ENCODE results near the gene MOK.
"Not testable (repeated sequence)": the region's sequence is repeated elsewhere in the genome, so short reads cannot be mapped to it uniquely, and the experiment has no call there.

Gene MOK

DNA sequence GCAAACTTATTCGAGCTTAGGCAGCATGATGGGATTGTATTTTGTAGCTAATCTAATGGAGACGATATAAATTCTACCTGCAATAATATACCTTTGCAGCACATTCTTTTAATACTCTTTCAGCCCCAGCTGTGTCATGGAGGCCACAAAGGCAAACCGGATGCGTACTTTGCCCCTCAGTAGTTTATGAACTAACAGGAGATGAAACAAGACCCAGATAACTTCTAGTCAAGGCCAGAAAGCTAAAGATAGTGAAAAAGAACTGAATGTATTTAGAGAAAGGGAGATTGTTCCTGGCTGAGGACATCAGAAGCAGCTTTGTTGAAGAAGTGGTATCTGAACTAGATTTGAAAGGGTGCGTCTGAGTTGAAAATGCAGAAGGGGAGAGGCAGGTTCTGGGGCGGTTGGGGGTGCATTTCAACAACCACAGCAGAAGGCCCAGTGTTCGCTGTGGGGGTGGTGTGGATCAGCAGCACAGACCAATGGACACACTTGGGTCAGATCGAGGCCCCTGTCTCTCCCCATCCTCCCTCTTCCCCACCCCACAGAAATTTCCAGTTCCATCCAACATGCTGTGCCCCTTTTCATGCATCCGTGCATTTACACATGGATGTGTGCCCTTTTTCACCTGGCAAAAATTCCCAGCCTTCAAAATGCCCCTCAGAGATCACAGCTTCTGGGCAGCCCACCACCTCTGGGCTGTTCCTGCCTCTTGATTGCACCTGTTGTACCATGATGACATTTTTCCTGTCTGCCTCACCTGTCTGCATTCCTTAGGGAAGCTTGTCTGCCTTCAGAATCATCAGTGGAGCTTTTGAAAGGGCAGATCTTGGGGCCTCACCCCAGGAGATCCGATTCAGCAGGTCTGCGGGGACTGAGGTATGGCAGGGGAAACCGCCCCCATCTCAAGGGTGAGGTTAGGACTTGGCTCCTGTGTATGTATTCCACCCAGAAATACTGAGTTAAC is 16.8 kb upstream of the MOK start:
- DNase-seq (ENCODE audit: low read depth in 2 of 2) = no peak

DNA sequence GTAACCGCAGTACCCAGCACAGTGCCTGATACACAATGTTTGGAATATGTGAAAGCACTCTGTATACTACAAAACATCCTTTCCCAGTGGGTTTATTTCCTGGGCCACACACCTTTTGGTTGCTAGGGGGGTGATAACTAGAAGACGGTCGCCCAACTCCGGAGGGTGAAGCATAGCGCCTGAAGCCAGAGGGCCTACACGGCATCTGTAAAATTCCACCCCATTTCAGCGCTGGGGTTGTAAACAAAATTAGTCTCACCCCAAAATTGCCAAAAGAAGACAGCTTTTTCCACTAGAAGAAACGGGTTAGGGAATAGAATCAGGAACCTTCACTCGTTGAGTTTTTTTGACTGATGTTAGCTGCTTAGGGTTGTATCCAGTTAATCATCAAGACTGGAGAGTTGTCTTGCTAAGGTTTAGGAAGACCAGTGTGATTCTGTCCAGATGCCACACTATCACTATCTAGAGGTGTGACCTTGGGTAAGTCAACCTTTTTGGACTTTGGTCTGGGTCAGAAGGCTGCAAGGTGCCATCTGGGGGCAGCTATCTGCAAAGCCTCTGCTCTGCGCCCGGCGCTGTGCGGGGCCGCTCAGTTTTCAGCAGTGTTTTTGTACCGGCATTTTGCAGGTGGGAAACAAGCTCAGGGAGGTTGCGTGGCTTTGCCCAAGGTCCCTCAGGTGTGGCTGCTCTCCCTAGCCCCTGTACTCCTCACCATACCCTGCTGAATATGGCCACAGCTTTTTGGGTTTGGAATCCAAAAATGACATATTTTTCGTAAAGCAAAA is 15.9 kb upstream of the MOK start:
- no peak for DNase-seq (ENCODE audit: low read depth in 2 of 2)

DNA sequence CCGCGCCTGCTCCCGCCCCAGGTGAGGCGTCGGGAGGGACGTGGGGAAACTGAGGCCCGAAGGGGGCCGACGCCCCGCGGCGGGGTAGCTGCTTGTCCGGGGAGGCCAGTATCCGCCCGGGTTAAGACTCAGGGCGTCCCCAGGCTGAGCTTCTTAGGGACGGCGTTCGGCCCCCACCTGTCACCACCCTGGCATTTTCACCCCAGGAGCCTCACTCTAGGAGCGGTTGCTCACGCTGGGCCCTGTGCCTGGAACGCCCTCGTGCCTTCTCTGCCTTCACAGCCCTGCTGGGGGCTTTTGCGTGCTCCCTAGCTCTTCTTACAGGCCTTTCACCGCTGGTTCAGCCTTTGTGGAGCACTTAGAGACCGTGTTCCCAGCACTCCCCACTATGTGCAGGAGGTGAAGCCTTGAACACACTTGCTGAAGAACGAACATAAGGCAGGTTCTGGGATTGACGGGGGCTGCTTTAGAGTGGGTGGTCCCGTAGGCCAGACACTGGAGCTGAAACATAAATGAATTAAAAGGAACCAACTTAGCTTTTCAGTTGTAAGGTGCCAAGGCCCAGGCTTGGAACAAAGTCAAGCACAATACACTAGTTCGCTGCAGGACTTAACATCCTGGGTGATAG is 15.2 kb upstream of the MOK start:
- peak in 1 of 2 donors; percentile 37 for DNase-seq (ENCODE audit: low read depth in 2 of 2)

DNA sequence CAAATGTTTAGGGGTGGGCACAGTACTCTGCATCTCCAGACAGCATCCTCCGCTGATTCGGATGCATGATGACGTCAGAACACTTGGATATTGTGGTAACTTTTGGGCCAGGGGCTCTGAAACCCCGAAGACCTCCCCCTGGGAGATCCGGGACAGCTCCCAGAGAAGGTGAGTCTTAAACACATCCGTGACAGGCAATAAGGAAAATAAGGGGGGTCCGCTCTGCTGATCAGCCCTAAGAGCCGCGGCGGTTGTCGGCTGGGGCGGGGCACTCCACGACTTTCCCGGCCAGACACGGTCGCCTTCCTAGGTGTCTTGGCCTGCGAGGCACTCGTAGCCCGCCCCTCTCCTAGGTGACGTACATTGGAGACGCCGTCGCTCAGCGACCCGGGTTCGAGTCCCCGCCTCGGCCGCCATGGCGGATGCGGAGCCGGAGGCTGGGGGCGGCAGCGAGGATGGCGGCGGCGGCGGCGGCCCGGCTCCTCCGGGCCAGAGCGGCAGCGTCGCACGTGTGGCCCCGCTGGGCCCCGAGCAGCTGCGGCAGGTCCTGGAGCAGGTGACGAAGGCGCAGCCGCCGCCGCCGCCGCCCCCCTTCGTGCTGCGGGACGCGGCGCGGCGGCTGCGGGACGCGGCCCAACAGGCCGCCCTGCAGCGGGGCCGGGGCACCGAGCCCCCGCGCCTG is 14.5 kb upstream of the MOK start, which contains the start of gene ZNF839:
Gene ZNF839 (plus strand): TSS at position 396 of the 682 bp plus-strand sequence. CDS start 20 bp downstream, at position 416.
- peak; percentile 94 to 96 for DNase-seq (ENCODE audit: low read depth in 2 of 2)

DNA sequence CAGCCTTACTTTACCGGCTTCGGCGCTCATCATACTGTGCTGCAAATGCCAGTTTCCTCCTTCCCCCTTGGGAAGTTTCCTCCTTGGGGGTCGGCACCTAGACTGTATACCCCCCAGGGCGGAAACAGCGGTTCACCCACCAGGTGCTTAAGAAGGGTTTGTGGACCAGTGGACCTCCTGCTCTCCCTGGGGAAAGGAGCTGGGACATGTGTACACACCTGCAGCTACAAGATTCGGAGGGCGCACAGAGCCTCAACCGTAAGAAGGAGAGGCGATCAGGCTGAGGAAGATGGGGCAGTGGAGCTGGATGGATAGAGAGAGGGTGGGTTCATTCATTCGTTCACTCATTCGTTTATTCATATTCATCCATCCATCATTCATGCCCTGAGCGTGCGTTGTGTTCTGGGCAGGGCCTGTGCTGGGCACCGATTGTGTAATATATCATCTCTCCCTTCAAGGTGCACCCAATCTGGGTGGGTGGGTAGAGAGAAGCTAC is 13.9 kb upstream of the MOK start:
- DNase-seq (ENCODE audit: low read depth in 2 of 2) = no peak

DNA sequence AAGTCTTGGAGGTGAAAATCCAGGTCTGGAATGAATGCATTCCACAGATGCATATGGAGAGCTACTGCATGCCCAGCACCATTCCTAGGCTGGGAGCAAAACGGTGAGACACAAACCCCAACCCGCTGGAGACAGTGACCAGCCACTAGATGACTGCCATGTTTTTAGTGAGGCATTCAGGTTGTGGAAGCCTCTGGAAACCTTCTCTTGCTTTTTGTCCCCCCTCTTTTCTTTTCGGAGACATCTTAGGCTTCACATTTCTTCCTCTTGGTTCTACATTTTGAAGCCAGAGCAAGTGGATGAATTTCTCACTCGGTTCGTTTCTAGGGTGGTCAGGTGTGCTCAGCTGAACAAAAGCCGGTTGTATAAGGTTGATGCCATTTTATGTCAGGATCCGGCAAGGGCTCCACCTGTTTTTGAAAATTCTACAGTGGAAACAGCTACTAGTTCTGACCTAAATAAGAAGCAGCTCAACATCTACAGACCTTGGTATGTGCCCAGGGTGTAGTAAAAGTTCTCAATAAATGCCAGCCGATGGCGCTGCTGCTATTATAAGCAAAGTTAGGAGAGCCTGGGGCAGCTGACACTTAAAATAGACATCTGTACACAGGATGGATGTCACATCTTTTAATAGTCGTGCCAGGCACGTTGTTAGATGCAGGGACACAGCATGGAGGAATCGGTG is 12.7 kb upstream of the MOK start:
- DNase-seq (ENCODE audit: low read depth in 2 of 2) = no peak

DNA sequence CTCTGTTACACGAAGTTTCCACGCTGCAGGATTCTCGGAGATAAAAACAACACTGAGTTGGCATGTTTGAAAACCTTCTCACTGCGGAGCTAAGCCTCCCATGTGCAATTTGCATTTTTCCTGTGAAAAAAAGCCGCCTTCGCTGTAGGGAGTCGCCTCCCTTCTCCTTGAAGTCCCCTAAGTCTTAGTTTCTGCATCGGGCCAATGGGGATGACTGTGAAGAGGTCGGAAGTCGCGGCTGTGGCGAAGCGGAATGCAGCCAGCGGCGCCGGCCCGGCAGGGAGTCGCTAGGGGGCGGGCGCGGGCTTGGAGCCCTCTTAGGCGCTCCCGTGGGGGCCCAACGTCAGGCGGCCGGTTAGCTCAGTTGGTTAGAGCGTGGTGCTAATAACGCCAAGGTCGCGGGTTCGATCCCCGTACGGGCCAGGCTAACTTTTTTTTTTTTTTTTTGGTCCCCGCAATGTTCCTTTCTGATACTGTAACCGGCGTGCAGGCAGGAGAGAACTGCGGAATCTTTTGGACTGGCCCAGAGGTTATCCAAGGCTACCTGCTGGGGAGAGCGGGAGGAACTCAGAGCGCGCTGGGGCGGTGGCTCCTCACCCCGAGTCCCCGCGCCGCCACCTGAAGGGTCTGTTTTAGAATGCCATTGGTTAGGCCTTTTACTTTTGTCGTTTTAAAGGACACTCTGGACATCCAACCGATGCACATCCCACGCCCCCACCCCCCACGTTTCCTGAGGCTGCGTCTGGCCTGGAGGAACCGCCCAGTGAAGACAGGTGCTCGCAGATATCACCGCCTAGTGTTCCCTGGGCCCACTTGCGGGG is 12.0 kb upstream of the MOK start:
- DNase-seq (ENCODE audit: low read depth in 2 of 2) = peak; percentile 95 to 99

DNA sequence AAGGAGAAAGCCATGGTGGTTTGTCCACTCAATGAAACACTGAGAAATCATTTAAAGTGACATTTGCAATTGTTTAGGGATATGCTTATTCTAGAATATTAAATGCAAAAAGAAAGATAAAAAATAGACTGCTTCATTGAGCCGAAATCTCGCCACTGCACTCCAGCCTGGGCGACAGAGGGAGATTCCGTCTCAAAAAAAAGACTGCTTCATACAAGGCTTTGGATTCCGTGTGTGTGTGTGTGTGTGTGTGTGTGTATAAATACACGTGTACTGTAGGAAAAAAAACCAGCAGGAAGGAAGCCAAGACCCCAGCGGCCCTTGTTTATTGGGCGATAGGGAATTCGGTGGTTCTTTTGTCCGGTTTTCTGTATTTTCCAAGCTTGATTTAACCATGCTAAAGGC is 11.4 kb upstream of the MOK start:
- DNase-seq (ENCODE audit: low read depth in 2 of 2) = no peak

DNA sequence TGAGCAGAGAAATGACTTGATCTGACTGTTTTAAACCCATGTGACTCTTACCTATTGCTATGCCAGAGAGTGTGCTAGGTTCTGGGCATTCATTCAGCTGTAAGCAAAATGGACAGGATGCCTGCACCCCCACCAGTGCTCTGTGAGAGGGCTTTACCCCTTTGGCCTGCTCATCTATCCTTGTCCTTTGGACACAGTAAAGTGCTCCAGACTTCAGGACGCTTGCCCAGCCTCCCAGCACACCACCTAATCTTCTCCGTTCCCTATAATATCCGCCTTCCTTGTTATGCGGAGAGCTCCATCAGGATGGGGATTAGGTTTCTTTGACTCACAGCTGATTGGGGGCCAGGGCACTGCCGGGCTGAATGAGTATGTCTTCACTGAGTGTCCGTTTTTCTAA is 10.2 kb upstream of the MOK start:
- no peak for DNase-seq (ENCODE audit: low read depth in 2 of 2)

DNA sequence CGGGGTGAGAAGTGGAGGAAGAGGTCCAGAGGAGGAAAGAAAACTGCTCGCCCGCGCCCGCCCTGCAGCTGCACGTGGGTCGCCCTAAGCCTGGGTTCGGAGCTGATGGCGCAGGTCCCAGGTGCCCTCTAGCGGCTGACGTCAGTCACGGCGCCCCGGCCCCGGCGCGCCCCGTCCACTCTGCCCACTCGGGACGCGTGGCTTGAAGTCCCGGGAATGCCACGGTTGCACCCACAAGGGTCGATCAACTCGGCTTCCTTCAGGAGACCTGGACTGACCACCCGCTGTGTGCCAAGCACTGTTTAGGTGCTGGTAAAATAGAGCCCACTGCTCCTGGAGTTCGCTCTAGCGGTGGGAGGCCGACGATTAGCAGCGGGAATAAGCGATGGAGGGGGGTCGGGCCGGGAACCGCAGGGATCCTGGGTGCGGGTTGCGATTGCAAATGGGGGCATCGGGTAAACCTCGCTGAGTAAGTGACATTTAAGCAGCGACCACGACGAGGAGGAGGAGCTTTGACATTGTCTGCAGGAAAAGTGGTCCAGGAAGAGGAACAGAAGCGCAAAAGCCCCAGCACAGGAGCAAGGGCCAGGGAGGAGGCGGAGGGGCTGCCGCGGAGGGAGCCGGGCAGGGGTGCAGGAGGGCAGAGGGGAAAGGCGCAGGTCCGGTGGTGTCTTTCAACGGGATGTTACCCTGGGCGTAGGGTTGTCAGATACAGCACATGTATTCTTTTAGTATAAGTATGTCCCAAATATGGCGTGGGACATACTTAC is 9.5 kb upstream of the MOK start:
- peak; percentile 75 to 76 for DNase-seq (ENCODE audit: low read depth in 2 of 2)

DNA sequence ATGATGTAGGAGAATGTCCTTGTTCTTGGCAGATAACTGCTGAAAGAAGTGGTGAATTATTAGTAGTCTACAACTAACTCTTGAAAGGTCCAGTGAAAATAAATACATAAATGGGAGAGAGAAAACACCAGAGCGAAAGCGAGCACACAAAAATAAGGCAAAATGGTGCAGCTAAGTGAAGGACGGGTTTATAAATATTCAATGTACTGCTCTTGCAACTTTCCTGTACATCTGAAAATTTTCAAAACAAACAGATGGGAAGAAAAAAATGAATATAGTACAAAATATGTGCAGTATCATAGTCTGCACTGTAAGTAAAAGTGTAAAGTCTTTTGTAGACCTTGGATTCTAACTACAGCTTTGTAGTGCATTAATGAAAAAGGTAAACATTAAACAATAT is 1.3 kb downstream of the MOK start:
- DNase-seq (ENCODE audit: low read depth in 2 of 2) = no peak

DNA sequence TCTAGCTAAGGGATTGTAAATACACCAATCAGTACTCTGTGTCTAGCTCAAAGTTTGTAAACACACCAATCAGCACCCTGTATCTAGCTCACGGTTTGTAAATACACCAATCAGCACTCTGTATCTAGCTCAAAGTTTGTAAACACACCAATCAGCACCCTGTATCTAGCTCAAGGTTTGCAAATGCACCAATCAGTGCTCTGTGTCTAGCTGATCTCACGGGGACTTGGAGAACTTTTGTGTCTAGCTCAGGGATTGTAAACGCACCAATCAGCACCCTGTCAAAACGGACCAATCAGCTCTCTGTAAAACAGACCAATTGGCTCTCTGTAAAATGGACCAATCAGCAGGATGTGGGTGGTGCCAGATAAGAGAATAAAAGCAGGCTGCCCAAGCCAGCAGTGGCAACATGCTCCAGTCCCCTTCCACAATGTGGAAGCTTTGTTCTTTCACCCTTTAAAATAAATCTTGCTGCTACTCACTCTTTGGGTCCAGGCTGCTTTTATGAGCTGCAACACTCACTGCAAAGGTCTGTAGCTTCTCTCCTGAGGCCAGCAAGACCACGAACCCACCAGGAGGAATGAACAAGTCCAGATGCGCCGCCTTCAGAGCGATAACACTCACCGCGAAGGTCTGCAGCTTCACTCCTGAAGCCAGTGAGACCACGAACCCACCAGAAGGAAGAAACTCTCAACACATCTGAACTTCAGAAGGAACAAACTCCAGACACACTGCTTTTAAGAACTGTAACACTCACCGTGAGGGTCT is 6.5 kb downstream of the MOK start:
- not testable (repeated sequence) for DNase-seq (ENCODE audit: low read depth in 2 of 2)

DNA sequence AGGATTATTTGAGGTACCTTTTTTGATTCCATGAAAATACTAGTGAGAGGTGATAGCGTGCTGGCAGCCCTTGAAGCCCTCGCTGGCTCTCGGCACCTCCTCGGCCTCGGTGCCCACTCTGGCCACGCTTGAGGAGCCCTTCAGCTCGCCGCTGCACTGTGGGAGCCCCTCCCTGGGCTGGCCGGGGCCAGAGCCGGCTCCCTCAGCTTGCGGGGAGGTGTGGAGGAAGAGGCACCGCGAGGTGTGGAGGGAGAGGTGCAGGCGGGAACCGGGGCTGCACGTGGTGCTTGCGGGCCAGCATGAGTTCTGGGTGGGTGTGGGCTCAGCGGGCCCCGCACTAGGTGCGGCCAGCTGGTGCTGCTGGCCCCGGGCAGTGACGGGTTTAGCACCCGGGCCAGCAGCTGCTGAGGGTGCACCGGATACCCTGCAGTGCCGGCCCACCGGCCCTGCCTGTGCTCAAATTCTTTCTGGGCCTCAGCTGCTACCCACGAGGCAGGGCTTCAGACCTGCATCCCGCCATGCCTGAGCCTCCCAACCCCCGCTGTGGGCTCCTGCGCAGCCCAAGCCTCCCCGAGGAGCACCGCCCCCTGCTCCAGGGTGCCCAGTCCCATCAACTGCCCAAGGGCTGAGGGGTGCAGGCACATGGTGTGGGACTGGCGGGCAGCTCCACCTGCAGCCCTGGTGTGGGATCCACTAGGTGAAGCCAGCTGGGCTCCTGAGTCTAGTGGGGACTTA is 7.4 kb downstream of the MOK start:
- DNase-seq (ENCODE audit: low read depth in 2 of 2) = no peak

DNA sequence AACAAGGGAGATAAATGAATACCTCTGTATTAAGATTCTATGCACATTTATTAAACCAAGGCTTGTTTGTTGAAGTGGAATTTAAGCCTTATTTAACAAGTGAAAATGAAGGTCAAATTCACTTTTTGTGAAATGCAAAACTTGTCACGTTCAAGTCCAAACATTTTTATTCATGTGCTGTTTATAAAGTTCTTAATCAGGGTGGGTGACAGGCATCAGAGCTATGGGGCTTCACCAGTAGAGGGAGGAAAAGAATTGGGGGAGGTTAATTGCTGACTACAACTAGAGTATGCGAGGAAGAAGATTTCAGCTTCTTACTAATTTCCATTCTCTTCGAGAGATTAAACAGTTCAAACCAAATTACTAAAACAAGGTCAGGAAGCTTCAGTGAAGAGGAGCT is 9.7 kb downstream of the MOK start:
- DNase-seq (ENCODE audit: low read depth in 2 of 2) = no peak

DNA sequence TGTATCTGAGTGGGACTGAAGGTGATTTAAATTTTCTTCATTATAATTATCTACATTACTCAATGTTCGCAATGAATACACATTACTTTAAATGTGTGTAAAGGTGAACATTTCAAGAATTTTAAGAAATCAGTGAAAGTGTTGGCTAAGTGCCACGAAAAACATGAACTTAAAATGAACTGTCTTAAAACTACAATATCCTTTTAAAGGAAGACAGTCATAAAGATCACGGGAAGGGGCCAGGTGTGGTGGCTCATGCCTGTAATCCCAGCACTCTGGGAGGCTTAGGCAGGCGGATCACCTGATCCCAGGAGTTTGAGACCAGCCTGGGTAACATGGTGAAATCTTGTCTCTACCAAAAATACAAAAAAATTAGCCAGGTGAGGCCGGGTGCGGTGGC is 11.2 kb downstream of the MOK start:
- no peak for DNase-seq (ENCODE audit: low read depth in 2 of 2)

DNA sequence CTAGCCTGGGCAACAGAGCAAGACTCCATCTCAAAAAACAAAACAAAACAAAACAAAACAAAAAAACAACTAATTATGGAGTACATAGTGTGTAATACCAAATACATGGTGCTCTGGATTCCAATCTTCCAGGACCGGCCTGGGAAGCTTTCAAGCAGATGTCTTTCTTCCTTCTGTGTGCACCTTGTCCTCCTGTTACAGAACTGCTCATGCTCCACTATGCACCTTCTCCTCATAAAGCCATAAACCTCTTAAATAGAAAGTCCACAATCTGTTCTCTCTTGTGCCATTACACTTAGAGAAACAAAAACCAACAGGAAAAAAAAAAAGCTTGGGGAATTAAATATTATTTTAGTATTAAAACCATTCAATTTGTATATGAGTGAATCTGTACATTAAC is 12.5 kb downstream of the MOK start:
- DNase-seq (ENCODE audit: low read depth in 2 of 2) = no peak

DNA sequence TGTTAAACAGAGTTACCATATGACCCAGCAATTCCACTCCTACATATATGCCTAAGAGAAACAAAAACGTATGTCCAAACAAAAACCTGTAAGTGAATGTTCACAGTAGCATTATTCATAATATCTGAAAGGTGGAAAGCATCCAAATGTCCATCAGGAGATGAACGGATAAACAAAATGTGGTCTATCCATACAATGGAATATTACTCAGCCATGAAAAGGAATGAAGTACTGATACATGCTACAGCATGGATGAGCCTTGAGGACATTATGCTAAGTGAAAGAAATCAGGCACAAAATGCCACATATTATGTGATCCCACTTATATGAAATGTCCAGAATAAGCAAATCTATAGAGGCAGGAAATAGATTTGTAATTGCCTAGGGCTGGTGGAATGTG is 16.8 kb downstream of the MOK start:
- no peak for DNase-seq (ENCODE audit: low read depth in 2 of 2)

DNA sequence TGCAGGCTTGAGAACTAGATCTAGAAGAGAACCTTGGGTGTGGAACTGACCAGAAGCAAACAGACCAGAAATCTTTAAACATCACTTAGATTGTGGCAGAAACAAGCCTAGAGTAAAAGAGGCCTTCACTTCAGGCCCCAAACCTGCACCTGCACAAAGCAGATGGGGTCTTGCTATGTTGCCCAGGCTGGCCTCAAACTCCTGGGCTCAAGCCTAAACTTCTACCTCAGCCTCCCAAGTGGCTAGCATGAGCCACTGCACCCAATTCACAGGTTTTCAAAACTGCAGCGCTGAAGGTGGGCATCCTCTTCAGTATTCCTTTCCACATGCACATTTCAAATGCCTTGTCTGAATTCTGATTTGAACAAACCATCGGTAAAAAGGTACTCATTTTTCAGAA is 19.9 kb downstream of the MOK start:
- no peak for DNase-seq (ENCODE audit: low read depth in 2 of 2)
